Fibroblast of skin of back (primary cell): ENCODE data around the gene RASSF7.

Experiments used
- DNase-seq: peaks from one replicate; pipeline ENCODE4 v3.0.0-alpha.2; 2013

Gene RASSF7

DNA sequence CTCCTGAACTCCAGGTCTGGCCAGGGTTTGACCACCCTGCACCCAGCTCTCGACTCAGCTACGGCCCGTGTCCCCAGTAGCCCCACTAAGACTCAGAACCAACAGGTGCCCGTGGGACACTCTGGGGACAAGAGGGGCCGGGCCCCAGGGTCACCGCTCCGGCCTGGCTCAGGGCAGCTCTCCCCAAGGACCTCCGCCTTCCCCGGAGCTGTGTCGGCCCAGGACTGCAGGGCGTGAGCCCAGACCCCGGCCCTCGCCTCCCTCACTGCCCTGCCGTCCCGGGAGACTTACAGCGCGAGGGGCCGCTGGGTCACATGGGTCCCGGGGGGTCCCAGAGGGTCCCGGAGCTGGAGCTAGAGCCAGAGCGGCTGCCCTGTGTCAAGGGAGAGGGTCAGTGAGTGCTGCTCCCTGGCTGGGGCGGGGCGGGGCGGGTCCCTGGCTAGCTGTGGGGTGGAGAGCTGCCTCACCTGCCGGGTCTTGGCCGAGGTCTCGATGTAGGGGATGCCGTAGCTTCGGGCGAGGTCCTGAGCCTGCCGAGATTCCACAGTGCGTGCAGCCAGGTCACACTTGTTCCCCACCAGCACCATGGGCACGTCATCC is 27.7 kb upstream of the RASSF7 start:
- no peak for DNase-seq

DNA sequence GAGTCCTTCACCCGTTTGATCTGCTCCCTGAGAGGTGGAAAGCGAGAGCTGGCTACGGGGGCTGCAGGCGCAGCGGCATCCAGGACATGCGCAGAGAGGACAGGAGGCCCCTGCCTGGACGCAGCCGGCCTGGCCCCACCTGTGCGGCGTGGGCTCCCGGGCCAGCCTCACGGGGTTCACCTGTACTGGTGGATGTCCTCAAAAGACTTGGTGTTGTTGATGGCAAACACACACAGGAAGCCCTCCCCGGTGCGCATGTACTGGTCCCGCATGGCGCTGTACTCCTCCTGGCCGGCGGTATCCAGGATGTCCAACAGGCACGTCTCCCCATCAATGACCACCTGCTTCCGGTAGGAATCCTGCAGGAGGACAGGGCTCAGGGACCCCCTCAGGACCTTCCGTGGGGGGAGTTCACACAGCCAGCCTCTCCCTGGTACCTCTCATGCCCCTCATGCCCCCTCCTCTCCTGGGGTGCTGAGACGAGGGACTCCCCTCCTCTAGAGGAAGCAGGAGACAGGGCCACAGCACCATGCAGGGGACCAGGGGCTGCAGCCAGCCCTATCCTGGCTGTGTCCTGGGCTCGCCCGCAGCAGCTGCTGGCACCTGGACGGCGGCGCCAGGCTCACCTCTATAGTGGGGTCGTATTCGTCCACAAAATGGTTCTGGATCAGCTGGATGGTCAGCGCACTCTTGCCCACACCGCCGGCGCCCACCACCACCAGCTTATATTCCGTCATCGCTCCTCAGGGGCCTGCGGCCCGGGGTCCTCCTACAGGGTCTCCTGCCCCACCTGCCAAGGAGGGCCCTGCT is 27.0 kb upstream of the RASSF7 start:
- no peak for DNase-seq

DNA sequence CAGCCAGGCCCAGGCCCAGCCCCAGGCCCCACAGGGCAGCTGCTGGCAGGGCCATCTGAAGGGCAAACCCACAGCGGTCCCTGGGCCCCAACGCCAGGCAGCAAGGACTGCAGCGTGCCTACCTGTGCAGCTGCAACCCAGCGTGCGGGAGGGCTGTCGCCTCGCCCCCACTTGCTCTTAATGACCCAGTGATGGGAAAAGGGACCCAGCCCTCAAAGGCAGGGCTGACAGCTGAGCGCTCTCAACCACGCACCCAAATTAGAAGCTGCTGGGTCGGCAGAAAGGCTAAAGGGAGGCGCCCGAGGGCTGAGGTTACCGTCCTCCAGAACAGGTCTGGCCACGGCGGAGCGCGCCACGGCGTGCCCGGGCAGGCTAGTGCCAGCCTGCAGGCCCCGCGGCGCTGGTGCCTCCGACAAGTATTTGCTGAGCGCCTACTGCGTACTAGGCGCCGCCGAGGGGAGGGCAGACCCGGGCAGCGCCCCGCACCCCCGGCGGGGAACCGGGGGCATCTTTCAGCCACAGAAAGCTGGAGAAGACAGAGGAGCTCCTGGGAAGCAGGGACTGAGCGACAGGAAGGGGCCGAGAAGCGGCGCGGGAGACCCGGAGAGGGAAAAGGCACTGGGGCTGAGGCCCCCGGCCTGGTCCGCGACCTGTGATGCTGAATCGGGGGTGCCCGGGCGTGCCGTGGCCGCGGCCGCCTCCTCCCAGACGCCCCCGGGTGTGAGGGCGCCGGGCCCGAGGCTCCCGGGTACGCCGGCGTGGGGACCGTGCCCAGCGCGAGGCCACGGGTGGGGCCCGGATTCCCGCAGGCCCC is 26.2 kb upstream of the RASSF7 start:
- DNase-seq, result no peak

DNA sequence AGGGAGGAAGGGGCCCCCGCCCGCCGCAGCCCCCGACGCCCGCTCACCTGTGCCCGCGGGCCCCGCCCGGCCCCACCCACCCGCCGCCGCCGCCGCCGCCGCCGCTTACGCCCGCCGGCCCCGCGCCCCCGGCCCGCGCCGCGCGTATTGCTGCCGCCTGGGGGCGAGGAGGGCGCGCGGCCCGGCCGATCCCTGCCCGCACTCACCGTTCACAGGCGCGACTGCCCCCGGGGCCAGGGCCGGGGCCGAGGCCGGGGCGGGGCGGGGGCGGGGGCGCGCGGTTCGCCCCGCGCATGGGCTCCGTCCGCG is 25.6 kb upstream of the RASSF7 start:
- DNase-seq, result no peak

DNA sequence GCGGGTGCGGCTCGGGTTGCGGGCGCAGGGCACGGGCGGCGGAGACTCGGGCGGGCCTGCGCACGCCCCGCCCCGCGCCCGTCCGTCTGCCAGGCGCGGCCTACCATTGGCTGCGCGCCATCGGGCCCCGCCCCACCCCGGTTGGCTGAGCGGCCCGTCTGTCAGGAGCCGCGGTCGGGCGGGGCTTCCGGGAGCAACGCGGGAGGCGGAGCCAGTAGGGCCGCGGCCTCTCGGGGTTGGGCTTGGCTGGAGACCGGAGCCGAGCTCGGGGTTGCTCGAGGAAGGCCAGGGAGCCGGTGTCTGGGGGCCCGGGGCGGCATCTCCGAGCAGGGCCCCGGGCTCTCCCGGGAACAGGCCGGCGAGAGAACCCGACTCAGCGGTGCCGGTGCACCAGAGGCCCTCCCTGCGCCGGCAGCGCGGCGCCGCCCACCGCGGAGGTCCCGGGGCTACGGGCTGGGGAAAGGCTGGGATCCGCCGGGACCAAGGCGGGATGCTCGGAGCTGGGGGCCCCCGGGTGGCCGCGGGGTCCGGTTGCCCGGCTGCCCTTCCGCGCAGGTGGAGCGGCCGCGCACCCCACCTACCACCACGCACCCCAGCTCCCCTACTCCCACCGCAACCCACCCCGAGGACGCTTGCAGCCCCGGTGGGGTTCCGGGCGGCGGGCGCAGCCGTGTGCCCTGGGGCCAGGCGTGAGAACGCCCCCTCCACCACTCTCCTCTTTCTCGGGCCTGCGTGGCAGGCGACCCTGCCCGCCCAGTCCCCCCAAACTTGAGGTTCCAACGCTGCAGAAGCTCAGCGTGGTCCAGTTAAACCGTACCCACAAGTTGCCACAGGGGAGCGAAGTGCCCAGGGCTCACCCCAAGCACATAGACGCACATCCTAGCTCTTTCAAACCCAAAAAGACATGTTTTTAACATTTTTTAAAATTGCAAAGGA is 25.0 kb upstream of the RASSF7 start, which contains the start of gene HRAS:
Gene HRAS, minus strand, starts transcription at position 58 of the 936 bp plus-strand sequence.
- peak; percentile 92 for DNase-seq

DNA sequence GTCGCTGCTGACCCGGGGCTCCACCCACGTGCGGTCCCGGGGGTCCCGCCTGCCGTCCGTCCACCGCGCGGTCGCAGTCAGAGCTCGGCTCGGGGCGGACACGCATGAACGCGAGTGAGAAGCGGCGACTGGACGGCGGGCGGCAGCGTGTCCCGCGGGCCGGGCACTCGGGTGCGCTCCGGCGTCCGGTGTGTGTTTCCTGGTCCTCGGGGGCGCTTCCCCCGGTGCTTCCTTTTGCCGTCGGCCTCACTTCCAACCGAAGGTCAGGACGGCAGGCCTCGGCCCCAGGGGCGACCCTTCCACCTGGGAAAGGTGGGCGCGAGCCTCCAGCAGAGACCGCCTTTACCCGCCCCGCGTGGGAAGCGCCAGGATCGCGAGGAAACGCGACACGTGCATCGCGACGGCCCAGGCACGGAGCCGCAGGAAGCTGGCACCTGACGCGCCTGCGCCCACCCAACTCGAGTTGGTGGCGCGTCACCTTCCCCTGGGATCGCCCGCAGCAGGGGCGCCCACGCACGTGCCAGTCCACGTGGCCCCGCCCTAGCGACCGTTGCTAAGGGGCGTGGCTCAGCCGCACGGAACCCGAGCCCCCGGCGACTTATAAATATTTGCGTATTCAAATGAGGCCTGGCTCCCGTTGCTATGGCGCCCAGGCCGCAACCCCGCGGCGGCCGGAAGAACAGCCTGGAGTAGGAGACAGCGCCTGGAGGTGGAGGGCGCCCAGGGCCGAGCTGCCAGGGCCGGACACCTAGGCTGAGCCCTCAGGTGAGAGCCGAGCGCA is 23.7 kb upstream of the RASSF7 start, which contains the start of gene LRRC56:
Gene LRRC56, plus strand, starts transcription at position 687 of the 781 bp plus-strand sequence. CDS start 3,158 bp downstream, outside the sequence.
- peak; percentile 81 for DNase-seq

DNA sequence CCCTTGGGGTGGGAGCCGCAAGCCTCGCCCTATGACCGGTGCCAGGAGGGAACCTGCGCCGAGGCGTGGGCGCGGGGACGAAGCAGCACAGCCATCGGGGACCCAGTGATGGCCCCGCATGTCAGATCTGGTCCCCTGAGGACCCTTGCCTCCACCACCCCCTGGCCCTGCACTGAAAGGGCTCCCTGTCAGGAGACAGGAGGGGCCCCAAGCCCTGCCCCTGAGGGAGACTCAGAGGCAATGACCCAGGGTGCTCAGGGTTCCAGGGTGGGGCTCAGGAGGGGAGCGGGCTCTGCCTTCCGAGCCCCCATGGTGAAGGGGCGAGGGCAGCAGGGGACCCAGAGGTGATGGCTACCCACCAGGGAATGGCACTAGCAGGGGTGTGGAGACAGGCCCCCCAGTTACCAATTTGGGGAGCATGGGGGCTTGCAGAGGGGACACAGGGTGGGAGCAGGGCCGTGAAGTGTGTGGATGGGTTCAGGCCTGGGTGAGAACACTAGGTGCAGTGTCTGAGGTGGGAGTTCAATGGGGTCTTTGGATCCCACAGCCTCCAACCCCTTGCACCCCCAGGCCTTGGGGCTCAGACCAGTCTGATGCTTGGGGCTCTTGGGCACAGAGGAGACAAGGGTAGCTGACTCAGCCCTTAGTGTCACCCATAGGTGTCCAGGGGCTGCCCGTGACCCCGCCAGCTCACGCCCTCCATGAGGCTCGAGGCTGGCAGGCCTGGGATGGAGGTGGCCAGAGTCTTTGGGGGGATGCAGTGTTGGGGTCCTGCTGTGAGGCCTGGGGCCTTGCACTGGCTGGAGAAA is 22.9 kb upstream of the RASSF7 start:
- DNase-seq, result no peak

DNA sequence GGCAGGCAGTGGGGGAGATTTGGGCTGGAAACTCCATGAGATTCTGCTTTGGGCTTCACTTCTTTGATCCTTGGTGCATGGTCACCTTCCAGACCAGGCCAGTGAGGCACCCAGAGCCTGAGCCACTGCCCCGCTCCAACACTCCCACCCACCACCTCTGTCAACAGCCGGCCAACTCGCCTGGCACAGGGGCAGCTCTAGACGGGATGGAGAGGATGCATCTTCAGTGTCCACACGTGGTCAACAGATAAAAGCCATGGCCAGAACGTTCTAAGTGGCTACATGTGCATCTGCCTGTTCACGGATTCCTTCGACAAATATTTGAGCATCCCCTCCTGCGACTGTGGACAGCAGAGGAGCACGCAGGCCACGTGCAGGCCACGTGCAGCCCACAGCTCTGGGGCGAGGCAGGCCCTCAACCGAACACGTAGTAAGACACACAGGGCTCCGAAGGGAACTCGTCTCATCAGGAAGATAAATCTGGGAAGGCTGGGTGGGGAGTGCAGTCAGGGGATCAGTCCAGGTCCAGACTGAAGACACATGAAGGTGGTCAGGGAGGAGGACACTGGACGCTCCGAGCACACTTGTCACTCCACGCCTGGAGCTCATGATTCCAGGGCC is 22.2 kb upstream of the RASSF7 start:
- DNase-seq, result no peak

DNA sequence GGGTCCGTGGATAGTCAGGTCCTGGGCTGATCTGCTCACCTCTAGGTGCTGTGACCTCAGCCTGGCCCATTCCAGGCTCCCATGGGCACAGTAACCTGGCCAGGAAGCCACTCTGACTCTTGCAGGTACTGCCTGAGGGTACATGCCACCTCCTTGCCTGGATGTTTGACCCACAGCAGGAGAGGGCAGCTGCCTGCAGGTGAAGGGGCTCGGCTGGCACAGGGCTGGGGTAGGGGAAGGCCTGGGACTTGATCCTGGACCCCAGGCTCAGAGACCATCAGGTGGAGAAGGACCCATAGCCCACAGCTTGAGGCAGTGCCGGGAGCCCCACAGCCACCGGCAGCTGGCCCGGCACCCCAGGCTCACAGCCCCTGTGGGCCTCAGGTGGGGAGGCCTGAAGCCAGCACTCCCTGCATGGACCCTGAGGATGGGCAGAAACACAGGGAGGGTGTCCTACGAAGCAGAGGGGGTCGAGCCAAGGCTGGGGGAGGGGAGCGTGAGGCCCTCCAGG is 20.7 kb upstream of the RASSF7 start:
- no peak for DNase-seq

DNA sequence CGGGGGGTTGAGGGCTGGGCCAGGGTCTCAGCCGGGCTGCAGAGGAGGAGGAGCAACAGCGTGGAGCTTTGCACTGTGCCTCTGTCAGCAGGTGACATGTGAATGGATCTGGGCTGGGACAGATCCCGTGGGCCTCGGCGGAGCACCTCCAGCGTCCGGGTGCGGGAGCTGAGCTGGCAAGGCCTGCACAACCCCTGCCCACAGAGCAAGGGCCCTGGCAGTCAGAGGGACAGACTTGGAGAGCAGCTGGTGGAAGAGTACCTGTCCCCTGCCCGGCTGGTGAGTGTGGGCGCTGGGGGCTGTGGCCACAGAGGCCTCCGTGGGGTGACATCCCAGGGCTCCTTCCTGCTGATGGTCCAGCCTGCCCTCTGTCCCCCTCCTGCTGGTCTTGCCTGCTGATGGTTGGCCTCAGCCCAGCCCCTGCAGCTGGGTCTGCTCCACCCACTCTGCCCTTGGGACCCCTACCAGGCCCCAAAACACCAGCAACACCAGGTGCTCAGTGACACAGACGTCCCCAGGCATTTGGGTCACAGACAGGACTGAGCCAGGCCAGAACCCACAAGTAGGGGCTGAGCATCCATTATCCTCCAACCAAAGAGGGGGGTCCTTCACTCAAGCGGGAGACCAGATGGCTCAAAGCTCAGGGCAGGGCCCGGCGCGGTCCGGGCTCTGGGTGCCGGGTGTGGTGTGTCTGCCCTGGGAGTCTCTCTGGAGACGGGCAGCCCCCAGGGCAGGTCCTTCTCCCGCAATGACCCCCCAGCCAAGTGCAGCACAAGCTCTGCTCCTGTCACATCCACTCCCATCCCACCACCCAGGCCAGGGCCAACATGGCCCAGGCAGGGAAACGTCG is 20.0 kb upstream of the RASSF7 start:
- no peak for DNase-seq

DNA sequence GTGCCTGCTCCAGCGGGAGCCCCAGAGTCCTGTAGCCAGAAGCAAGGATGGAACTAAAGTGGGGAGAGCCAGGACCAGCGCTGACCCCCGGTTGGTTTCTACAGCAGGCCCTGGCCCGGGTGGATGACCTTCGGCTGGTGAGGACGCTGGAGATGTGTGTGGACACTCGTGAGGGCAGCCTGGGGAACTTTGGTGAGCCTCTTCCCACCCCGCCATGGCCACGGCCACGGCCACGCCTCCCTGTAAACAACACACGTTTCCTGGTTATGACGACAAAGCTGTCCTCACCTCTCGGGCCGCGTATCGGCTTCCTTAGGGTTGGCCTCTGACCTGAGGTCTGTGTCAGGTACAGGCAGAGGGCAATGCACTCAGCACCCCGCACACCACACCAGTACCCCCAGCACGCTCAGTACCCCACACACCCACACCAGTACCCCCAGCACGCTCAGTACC is 19.3 kb upstream of the RASSF7 start:
- no peak for DNase-seq

DNA sequence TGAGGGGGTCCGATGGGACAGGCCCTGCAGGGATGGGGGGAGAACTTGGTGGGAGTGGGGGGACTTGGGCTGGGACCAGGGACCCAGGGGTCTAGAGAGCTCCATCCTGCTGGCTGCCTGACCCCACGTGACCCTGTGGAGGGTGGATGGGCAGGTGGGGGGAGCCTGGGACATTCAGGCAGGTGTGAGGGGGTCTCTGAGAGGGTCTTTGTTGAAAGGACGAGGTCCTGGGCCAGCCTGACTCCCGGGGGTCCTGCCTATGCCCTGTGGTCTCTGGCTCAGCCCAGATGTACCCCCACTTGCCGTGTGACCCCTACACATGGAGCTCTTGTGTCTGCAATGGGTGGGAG is 16.0 kb upstream of the RASSF7 start:
- DNase-seq, result no peak

DNA sequence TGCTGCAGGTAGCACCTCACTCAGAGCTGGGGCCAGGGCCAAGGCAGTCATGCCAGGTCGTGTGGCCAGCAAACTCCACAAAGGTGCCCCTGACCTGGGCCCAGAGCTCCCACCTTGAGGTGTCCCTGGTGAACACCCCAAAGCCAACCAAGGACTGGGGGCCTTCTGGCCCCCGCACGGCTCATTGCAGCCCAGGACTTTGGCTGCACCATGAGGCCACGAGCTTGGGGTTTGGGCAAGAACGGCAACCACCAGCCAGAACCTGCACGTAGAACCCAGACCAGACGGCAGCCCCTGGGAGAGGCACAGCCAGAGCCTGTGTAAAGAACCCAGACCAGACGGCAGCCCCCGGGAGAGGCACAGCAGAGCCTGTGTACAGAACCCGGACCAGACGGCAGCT is 15.6 kb upstream of the RASSF7 start:
- DNase-seq, result no peak

DNA sequence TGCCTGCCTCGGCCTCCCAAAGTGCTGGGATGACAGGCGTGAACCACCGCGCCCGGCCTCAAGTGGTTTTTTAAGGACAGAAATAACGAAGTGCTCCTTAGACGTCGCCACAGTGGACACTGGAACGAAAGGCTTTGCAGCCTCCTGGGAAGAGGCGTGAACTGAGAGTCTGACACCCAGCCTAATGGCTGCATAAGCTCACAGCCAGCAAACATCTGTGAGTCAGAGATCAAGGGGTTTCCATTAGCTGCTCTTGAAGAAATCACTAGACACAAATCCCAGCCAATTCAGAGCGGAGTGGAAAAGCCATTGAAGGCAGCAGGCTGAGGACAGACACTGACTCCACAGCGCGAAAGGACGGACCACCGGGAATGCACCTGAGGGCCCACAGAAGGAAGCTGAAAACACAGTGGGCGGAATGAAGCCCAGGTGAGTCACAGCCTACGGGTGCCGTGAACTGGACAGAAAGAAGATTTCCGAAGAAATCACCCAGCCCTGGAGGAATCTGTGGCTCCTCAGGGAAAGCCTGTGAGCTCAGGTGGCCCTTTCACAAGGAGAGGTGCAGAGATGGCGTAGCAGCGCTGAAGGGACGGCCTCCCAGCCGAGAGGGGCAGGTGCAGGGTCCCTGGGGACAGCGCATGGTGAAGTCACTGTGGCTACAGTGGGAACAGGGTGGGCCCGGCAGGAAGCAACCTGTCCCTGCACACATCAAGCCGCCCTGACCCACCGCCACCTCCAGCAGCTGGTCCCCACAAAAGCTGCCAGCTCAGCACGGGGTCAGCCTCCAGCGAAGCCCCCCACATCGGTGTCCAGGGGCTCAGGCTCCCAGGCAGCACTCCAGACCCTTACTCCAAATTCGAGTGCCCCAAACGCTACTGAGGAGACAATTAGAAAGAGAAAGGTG is 11.8 kb upstream of the RASSF7 start:
- DNase-seq, result no peak

DNA sequence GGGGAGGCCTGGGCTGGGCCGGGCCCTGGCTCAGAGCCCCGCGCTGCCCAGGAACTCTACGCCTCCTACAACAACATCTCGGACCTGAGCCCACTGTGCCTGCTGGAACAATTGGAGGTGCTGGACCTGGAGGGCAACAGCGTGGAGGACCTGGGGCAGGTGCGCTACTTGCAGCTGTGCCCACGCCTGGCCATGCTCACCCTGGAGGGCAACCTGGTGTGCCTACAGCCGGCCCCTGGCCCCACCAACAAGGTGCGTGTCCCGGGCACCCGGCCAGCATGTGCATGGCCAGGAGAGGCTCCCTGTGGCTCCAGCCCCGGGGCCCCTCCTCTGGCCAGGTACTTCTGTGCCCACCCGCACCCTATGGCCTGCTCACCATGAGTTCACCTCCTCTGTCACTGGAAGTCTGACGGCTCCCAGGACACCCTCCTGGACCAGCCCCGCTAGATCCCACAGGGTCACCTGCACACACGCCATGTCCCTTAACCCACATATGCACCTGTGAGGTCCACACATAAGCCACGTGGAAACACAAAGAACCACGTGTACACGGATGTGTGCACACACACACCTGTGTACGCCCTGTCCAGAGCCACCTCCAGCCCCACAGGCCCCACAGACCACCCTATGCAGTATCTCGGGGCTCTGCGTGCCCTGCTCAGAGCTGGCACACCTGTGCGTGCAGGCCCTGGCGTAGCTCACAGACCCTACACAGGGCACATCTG is 10.6 kb upstream of the RASSF7 start:
- no peak for DNase-seq

DNA sequence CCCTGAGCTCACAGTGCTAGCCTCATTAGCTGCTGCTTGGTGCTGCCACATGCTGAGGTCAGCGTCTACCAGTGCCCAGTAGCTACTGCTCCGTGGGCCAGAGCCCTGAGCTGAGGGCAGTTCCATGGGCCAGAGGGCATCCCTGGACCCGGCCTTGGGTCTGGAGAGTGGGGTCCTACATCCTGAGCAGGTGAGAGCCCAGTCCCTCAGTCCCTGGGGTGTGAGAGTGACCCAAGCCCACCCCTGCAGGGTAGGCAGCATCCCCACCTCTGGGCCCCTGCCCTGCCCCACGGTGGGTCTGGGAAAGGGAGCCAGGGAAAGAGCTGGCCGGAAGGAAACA is 10.1 kb upstream of the RASSF7 start:
- DNase-seq, result no peak

DNA sequence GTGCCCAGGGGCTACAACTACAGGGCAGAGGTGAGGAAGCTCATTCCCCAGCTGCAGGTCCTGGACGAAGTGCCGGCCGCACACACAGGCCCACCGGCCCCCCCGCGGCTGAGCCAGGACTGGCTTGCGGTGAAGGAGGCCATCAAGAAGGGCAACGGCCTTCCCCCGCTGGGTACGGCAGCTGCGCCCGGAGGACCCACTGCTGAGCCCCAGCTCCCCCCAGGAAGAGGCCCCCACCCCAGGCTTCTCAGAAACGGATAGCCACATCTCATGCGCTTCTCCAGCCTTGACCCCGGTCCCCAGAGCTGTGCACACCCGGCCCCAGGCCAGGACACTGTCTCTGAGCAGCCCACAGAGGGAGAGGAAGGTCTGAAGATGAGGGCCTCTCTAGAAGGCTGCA is 9.6 kb upstream of the RASSF7 start:
- no peak for DNase-seq
